HG03469 (cell line): ENCODE measurements around the gene GARIN5A.
"Not testable (repeated sequence)": the region's sequence is repeated elsewhere in the genome, so short reads cannot be mapped to it uniquely, and the experiment has no call there.

ENCODE experiments used
- ATAC-seq: cut with Tn5 transposase; IDR thresholded peaks from one replicate; pipeline ENCODE4 v1.9.1; 2021; ENCODE audit warnings: mild to moderate bottlenecking, moderate library complexity, moderate number of reproducible peaks; ENCODE audit not compliant: unreplicated experiment

GARIN5A gene

DNA sequence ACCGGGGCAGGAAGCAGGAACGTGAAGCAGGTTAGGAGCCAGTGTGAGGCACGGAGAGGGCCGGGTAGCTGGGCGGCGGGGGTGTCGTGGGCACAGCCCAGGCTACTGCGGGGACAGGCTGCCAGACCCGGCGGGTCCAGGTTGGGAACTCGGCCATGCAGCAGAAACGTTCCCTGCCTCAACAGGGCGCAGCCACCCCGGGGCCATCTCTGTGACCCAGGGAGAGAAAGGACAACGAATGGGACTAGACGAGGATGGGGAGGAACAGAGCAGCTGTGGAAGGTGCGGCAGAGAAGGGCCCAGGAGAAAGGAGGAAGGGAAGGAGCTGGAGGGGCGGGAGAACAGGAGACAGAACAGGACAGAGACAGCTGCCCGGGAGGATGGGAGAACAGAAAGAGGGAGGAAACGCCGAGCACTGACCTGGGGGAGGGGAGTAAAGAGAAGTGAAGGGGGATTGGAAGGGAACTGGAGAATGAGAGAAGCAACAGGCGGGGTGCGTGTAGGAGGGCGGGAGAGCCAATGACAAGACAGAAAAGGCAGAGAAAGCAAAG lies 12.9 kb upstream of the GARIN5A start:
- ATAC-seq, result no peak

DNA sequence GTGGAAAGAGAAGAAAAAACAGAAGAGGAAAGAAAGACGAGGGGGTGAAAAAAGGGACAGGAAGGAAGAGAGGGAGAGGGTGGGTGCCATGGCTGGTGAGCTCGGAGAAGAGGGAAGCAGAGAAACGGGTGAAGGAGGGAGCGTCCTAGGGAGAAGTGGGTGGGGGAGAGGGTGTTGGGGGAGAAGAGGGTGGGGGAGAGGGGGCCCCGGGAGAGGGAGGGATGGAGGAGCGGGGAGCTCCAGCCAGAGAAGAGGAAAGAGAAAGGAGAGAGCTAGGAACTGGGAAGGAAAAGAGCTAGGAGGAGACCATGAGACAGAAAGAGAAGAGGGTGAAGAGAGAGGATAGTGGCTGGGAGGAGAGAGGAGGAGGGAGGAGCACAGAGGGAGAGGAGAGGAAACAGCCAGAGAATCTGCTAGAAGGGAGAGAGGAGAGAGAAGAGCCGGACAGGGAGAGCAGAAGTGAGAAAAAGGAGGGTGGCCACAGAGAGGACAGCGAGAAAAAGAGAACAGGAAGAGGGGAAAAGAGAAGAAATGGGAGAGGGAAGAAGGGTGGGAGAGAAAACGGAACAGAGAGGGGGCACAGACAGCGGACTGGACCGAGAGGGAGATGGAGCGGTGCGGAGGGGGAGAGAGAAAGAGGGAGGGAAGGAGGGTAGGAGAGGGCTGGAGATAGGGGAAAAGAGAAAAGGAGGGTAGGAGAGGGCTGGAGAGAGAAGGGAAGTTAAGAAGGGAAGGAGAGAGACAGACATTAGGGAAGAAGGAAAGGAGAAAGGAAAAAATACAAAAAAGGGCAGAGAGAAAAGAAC lies 11.9 kb upstream of the GARIN5A start:
- ATAC-seq, result no peak

DNA sequence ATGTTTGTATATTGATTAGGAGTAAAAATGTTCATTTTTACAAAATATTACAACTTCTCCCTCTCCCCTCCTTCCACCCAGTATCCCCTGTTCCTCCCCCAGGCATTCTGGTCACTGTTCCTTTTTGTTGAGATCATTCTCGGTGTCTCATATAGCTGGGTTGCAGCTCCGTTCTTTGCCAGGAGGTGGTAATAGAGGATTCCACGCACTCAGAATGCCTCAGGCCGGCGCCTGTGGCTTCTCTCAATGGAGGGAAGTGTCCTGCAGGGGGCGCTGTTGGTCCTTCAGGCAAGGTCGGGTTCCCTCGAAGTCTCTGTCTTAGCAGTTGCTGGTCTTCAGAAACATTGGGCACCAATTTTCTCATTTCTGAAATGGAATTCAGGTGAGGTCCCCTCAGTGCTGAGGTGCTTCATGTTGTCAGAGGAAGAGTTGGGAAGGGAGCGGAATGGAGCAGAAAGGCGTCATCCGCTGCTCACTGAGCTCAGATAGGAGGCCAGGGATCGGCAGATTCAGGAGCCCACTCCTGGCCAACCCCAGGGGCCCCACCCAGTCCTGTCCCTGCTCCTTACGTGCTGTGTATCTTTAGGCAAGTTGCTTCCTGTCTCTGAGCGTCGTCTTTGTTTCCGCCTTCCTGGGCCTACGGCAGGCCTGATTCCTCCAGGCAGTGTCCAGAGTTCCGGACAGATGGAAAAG lies 10.3 kb upstream of the GARIN5A start:
- no peak for ATAC-seq

DNA sequence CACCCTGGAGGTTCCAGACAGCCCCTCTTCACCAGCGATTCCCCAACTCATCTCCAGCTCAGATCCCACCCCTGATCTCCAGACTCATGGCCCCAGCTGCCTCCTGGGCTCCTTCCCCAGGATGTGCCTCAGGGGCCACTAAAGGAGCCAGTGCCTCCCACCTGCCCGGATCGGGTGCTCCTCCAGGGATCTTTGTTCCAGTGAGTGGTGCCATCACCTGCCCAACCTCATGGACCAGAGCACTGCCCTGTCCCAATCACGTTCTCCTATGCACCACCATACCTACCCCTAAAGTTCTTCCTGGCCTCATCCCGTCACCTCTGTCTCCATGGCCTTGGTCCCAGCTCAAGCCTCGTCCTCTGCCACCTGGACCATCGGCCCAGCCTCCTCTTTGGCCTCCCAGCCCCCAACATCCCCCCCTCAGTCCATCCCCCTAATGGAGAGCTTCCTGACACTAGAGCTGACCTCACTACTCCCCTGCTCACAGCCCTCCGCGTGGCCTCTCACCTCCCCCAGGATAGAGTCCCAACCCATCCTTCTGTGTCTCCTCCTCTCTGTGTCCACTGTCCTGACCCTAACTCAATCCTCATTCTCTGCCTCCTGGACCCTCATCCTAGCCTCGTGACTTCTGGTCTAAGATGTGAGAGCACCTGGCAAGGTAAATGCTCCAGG lies 8.8 kb upstream of the GARIN5A start:
- ATAC-seq, result no peak

DNA sequence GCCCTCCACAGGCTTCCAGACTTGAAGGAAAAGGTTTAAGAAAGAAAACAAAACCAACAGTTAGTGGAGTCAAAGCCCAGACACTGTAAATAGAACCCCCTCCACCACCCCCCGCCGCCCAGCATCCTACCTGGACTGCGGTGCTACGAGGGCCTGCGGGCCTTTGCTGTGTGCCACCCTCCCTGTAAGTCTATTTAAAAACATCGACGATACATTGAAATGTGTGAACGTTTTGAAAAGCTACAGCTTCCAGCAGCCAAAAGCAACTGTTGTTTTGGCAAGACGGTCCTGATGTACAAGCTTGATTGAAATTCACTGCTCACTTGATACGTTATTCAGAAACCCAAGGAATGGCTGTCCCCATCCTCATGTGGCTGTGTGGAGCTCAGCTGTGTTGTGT lies 6.3 kb upstream of the GARIN5A start:
- no peak for ATAC-seq

DNA sequence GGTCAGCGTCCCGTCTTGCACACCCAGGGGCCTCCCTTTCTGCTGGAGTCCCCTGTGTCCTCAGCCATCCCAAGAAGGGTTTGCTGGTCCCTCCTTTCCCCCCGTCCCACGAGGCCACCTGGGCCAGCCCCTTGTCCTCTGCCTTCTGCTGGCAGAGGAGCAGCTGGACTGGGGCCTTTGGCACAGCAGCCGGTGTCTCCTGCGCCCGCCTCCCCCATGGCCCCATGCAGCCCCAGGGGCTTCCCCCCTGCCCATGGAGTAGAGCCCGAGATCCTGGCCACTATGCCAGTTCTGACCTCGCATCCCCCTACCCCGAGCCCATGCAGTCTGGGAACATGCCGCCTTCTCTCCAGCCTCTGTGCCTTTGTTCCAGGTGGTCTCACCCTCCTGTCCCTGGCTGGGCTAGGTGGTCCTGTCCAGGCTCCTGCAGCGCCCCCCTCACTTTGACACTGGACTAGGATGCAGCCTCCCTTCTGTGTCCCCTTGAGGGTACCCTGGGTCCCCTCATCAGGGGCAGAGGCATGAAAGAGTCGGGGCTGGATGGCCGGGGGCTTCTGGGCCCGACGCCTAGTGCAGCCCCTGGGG lies 5.7 kb upstream of the GARIN5A start:
- no peak for ATAC-seq

DNA sequence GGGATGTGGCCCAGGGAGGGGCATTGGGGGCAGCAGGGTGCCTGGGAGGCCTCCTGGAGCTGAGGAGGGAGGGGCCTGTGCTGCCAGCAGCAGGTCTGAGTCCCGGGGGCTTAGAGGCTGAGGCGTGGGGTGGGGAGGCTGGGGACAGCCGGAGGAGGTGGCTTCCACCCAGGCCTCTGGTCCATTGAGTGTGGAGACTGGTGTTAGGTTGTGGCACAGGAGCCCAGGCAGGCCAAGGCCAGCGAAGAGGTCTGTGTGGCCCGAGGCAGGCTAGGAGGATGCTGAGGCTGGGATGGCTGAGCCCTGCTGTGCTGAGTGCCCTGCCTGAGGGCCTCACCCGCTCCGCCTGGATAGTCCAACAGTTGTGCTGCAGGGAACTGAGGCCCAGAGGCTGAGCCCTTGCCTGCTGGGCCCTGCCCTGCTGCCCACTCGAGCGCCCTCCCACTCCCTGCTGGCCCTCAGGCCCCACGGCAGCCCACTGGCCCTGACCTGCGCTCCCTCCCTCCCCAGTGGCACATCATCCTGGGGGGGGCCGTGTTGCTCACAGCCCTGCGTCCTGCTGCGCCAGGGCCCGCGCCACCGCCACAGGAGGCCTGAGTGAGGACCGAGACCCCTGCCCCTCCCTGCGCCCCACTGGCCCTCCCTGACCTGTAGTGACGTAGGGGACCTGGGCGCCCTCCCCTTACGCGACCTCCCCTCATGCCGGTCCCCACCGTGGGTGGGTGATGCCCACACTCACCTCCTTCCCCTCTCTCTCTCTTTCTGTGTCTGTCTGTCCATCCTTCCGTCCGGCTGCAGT lies 4.9 kb upstream of the GARIN5A start:
- no peak for ATAC-seq

DNA sequence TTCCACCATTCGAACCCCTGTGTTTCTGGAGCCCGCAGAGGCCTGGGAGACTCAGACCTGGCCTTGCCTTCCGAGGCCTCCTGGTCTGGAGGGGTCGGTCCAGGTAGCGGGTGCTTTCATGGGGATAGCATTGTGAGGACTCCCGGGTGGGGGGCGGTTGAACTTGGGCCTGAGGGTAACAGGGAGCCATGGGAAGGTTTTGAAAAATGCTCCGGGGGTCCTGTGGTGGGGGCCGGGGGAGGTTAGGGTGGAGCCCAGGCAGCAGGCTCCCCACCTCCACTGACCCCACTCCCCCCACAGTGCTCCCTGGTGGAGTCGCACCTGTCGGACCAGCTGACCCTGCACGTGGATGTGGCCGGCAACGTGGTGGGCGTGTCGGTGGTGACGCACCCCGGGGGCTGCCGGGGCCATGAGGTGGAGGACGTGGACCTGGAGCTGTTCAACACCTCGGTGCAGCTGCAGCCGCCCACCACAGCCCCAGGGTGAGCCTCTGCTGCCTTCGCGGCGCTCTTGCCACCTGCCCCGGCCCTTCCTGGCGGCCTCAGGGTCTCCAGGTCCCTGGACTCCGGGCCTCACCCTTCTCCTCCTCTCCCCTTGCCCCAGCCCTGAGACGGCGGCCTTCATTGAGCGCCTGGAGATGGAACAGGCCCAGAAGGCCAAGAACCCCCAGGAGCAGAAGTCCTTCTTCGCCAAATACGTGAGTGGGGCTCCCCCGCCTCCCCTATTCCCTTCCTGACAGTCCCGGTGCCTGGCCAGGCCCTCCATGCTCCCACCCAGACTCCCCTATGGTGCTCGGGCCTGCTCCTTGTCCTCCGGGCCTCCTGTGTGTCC lies 3.8 kb upstream of the GARIN5A start:
- ATAC-seq, result no peak

DNA sequence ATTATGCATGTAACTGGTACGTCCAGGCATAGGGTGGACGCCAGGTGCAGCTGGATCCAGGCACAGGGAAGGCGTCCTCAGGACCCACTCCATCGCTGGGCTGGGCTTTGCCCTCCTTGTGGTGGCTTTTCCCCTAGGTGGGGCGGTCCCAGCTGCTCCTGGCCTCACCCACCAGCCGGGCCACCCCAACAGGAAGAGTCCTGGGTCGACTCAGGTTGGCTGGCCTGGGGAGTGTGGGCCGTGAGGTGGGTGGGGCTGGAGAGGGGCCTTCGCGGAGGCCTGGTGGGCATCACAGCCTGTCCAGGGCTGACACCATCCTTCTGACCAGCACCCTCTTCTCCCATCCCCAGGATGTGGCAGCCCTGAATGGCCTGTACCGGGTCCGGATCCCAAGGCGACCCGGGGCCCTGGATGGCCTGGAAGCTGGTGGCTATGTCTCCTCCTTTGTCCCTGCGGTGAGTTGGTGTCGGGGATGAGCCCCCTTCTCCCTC lies 3.2 kb upstream of the GARIN5A start:
- ATAC-seq, result no peak

DNA sequence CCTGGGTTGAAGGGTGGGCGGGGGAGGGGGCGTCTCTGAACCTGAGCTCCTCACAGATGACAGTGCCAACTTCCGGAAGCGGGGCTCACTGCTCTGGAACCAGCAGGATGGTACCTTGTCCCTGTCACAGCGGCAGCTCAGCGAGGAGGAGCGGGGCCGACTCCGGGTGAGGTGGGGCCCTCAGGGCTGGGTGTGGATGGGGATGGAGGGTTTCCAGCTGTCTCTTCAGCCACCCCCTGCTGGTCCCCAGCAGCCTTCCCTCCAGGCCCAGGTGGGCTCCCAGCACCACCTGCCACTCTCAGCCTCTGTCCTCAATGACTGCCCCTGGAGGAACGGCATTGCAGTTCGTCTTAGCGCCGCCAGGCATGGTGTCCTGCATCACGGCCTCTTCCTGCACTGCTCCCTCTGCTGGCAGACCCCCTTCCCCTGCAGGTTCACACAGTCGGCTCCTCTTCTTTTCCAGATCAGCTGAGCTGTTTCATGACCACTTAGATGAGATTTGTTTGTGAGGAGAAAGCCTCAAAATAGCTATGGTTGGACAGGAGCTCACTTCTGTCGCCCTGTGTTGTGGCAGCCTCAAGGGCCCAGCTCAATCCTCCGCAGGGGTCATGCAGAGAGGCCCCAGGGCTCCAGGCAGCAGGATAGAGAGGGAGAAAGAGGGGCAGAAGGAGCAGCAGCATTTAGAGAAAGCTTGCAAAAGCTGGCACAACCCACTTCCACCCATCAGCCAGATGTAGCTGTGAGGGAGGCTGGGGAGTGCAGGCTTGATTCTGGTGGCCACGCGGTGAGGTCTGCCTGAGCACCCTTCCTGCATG lies 2.5 kb upstream of the GARIN5A start:
- no peak for ATAC-seq

DNA sequence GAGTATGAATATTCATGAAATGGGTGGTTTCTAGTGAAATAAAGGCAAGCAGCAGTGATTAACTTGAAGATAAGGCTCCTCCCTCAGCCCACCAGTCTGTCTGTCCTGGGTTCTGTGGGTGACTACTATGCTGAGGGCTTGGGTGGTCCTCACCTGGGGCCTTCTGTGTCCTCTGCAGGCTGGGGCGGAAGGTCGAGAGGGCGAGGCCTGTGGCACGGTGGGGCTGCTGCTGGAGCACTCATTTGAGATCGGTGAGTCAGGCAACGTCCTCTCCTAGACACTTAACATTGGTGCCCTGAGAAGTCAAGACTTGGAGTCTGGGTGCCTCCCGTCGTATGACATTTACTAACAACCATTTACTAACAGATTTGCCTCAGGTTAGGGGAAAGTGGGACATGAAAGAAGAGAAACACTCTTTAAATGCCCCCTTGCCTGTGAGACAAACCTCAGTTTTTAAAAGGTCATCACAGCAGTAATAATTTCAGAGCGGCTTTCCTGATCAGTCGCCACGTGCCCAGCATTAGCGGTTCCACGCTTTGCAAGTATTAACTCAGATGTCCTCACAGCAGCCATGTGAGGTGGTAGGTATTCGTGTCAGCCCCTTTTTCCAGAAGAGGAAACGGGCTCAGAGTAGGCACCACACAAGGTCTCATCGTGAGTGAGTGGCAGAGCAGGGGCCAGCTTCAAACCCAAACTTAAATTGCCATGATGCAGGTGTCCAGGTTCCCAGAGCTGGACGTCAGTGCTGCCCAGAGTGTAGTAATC lies 1.3 kb upstream of the GARIN5A start:
- no peak for ATAC-seq

DNA sequence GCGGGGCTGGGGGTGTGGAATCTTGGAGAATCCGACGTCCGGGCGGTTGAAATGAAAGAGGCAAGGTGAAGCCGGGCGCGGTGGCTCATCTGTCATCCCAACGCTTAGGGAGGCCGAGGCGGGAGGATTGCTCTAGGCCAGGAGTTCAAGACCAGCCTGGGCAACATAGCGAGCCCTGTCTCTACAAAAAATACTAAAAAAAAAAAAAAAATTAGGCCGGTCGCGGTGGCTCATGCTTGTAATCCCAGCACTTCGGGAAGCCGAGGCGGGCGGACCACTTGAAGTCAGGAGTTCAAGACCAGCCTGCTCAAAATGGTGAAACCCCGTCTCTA lies 225 bp upstream of the GARIN5A start:
- no peak for ATAC-seq

DNA sequence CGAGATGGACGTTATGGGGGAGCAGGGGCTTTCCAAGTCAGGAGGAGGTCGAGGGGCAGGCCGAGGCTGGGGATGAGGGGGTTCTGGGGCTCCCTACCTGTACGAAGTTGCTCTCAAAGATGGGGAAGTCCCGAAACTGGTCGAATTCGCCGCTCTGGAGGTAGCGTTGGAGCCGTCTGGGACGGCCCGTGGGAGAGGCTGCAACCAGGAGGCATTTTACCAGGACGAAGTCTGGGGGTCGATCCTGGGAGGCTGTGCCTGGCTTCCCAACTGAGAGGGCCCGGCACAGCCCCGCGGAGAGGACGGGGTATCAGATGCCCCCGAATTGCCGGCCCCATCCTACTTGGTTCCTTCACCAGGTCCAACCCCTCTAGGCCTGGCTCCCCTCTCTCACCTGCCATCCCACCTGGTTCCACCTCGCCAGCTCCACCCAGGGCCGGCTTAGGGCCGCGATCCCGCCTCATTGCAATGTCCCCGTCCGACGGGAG lies 868 bp downstream of the GARIN5A start:
- ATAC-seq, result no peak

DNA sequence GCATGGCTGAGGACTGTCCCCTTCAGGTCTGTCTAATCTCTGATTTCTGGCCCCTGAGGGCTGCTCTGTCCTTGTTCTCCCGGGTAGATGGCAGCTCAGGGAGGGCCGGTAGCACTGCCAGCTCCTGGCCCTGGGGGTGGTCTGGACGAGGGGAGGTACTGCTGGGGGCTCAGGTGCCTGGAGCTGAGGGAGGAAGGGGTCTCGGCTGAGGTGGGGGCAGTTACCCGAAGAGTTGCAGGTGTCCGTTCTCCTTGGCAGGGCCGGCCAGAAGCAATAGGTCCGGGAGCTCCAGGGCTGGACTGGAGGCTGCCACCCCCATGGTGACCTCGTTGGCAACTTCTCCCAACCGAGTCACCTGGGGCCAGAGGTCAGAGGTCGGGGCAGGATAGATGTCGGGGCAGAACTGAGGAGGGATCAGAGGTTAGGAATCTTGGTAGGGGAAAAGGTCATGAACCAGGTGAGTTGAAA lies 1.5 kb downstream of the GARIN5A start:
- ATAC-seq, result no peak

DNA sequence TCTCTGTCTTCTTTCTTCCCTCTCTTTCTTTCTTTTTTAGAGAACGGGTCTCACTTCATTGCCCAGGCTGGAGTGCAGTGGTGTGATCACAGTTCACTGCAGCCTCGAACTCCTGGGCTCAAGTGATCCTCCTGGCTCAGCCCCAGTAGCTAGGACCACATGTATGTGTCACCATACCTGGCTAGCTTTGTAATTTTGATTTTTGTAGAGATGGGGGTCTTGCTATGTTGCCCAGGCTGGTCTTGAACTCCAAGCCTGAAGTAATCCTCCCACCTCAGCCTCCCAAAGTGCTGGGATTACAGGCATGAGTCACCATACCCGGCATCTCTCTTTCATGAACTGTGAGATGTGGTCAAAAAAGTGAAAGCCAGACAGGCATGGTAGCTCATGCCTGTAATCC lies 3.3 kb downstream of the GARIN5A start:
- not testable (repeated sequence) for ATAC-seq

DNA sequence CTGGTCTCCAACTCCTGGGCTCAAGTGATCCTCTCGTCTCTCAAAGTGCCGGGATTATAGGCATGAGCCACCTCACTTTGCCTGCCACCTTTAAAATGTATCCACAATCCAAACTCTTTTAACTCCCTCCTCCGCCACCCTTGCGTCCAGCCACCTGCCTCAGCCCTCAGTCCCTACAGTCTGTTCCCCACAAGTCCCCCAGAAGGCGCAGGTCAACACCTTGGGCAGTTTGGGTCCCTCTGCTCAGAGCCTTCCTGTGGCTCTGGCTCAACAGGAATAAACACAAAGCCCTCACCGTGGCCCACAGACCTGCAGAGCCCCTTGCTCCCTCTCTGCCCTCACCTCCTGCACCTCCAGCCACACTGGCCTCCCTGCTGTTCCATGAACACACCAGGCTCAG lies 7.8 kb downstream of the GARIN5A start:
- ATAC-seq, result no peak

DNA sequence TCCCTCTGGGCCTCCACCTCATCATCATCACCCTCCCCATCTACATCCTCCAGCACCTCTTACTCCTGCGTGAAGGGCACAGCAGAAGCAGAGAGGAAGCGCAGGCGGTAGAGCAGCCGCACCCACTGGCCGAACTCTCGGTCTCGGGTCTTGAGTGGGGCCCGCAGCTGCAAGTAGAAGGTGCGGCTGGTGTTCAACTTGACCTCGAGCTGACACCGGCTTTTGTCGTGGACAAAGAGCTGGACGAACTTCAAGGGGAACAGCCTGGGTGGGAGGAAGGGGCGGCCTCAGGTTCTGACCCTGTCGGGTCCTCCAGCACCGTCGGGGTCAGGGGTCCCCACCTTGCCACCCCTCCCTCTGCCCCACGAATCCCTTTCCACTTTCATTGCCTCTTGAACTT lies 9.1 kb downstream of the GARIN5A start:
- ATAC-seq, result no peak

DNA sequence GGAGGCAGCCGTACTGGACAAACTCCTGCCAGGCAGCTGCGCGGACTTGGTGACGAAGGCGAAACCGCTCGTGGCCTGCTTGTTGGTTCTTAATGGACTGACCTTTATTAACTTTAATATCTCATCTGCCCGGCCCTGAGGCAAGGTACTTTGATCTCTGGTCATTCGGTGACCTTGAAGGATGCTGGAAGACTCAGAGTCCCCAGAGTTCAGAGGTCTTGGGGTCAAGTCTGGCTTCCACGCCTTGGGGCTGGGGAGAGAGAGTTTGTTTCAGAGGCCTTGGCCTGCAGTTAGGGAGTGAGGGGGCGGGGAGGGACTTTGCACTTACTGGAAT lies 10.0 kb downstream of the GARIN5A start:
- ATAC-seq, result no peak
